ENCODE data around the gene HOXA6. TPM values are rescaled to one million over a fixed set of nuclear protein-coding genes. Genes with fewer than 3 reads are reported as not detected.

The HOXA6 gene
- total and polyA plus RNA-seq, 9 of the 15 experiments (the other 6 are each of a cell fraction or from before 2014, with no cell fraction given), result not detected

DNA sequence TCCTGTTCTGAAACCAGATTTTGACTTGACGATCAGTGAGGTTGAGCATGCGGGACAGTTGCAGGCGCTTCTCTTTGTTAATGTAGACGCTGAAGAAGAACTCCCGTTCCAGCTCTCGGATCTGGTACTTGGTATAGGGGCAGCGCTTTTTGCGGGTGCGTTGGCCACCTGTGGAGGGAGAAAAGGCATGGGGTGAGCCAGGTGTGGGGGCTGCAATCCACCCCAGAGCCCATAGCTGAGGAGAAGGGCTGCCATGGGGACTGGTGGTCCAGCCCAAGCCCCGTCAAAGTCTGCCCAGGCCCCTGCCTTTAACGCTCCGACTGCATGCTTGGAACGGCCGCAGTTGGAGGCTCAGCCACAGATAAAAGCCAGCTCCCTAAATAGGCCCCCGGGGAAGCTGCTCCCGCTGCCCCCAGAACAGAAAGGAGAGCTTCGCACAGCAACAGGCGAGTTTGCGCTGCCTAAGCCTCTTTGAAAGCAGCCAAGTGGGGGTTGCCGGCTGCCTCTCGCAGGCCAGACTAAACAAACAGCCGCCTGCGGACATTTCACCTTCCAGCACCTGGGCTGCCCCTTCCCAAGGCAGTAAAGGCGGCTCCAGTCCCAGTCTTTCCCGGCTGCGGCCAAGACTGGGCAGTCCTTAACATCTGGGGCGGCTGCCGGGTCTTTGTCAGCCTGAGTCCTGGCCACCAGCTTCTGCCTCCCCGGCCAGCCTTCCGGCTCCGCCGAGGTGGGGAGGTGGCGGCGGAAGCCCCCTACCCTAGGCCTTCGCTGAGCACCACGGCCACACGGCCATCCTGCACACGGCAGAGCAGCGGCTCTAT, 35.5 kb upstream of the HOXA6 start:
- H3K27ac ChIP-seq (ENCODE audit: extremely low read depth, low read depth, low read length), result no peak overlapping the region
- intact Hi-C loops (cut with micrococcal nuclease) (no loop called here), in situ Hi-C loops (cut with MboI) (no loop called here)
- H3K36me3 ChIP-seq (ENCODE audit: control insufficient read depth, insufficient read depth, low read length), result no peaks in the 10 kb centered on the region
- no peaks in the 10 kb centered on the region for H4K20me1 ChIP-seq (replicated peaks; ENCODE audit: control insufficient read depth, insufficient read depth, low read length)
- no peaks in the 10 kb centered on the region for H3K79me2 ChIP-seq (ENCODE audit: control insufficient read depth, insufficient read depth, low read length)
- peaks cover 44 to 72% of the 10 kb centered on the region in 2 experiments for H3K27me3 ChIP-seq (ENCODE audit: control insufficient read depth in 2 of 2, insufficient read depth in 2 of 2, low read length in 2 of 2)
- peaks cover 0 to 28% of the 10 kb centered on the region in 2 experiments; a peak in 2 of 5 replicates for H3K4me1 ChIP-seq (replicated peaks in 1 of 2; ENCODE audit: control insufficient read depth in 2 of 2, insufficient read depth in 2 of 2, low read length in 2 of 2)
- TF ChIP-seq, protein P1, sequence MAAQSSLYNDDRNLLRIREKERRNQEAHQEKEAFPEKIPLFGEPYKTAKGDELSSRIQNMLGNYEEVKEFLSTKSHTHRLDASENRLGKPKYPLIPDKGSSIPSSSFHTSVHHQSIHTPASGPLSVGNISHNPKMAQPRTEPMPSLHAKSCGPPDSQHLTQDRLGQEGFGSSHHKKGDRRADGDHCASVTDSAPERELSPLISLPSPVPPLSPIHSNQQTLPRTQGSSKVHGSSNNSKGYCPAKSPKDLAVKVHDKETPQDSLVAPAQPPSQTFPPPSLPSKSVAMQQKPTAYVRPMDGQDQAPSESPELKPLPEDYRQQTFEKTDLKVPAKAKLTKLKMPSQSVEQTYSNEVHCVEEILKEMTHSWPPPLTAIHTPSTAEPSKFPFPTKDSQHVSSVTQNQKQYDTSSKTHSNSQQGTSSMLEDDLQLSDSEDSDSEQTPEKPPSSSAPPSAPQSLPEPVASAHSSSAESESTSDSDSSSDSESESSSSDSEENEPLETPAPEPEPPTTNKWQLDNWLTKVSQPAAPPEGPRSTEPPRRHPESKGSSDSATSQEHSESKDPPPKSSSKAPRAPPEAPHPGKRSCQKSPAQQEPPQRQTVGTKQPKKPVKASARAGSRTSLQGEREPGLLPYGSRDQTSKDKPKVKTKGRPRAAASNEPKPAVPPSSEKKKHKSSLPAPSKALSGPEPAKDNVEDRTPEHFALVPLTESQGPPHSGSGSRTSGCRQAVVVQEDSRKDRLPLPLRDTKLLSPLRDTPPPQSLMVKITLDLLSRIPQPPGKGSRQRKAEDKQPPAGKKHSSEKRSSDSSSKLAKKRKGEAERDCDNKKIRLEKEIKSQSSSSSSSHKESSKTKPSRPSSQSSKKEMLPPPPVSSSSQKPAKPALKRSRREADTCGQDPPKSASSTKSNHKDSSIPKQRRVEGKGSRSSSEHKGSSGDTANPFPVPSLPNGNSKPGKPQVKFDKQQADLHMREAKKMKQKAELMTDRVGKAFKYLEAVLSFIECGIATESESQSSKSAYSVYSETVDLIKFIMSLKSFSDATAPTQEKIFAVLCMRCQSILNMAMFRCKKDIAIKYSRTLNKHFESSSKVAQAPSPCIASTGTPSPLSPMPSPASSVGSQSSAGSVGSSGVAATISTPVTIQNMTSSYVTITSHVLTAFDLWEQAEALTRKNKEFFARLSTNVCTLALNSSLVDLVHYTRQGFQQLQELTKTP (IDR thresholded peaks at IDR 0.05; ENCODE audit: low read depth in 1 of 2, partially characterized antibody in 2 of 2), result no peak
- no peak for TF ChIP-seq RAD51 (IDR thresholded peaks at IDR 0.05; ENCODE audit: borderline replicate concordance, low read depth)
- no peak for TF ChIP-seq IFI16 (CRISPR knock-in tag; IDR thresholded peaks at IDR 0.05)
- TF ChIP-seq MEF2D (tag; conservative IDR thresholded peaks at IDR 0.05; ENCODE audit: low read depth), result no peak
- no peak for TF ChIP-seq SRSF7 (optimal IDR thresholded peaks at IDR 0.05; ENCODE audit: low read depth, low read length)
- no peak for TF ChIP-seq PTBP1 (IDR thresholded peaks at IDR 0.05; ENCODE audit: low read depth, low read length)
- no peak for TF ChIP-seq RBM15 (IDR thresholded peaks at IDR 0.05; ENCODE audit: insufficient read depth, low read length)
- TF ChIP-seq PURB (CRISPR knock-in tag; IDR thresholded peaks at IDR 0.05; ENCODE audit: low read depth), result no peak
- TF ChIP-seq MEF2A (IDR thresholded peaks at IDR 0.05; ENCODE audit: control insufficient read depth, low read depth, low read length), result no peak
- no peak for TF ChIP-seq ZKSCAN1 (IDR thresholded peaks at IDR 0.05; ENCODE audit: low read depth, low read length)
- TF ChIP-seq, protein P2, sequence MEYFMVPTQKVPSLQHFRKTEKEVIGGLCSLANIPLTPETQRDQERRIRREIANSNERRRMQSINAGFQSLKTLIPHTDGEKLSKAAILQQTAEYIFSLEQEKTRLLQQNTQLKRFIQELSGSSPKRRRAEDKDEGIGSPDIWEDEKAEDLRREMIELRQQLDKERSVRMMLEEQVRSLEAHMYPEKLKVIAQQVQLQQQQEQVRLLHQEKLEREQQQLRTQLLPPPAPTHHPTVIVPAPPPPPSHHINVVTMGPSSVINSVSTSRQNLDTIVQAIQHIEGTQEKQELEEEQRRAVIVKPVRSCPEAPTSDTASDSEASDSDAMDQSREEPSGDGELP (CRISPR knock-in tag; IDR thresholded peaks at IDR 0.05; ENCODE audit: borderline replicate concordance), result no peak
- no peak for ATAC-seq
- ChIA-PET CTCF (ENCODE audit: low intra/inter-chr PET ratio) (no interaction called here), POLR2A (no interaction called here)
- DNase-seq (ENCODE audit: extremely low read depth in 1 of 4, low spot score in 3 of 4), result no peak
- WGBS (ENCODE audit: insufficient coverage, low coverage, missing lambda C conversion rate), result 21% methylated on average over 32 of the region's 39 CpGs
- FAIRE-seq, result no peak
- H2AFZ ChIP-seq (ENCODE audit: low read depth, low read length), result no peak overlapping the region
- H3K9me1 ChIP-seq (ENCODE audit: control insufficient read depth, insufficient read depth, low read length), result no peaks in the 10 kb centered on the region
- no peak overlapping the region for H3K9ac ChIP-seq (ENCODE audit: insufficient read depth in 1 of 2, low read depth in 2 of 2, low read length in 2 of 2)
- no peak overlapping the region for H3K4me2 ChIP-seq (ENCODE audit: insufficient read depth, low read length)
- H3K9me3 ChIP-seq (replicated peaks; ENCODE audit: control insufficient read depth, insufficient read depth, low read depth, low read length), result no peaks in the 10 kb centered on the region; the same call in 1 of the 2 replicates
- H3K4me3 ChIP-seq, result no peak overlapping the region
- BruUV-seq (replicated peaks), result no TSS peak
